NCI-H146 (cell line): ENCODE data around the gene AXIN2.
A peak's percentile ranks its signal among the peaks of the same experiment; 100 is the strongest.

Source experiments
- DNase-seq: peaks from one replicate; lab custom pipeline; 2025; lab: John Stamatoyannopoulos, UW

AXIN2 gene

GRCh38 chr17:65561452-65562205, at the start of gene AXIN2:
Gene AXIN2, minus strand, starts transcription at chr17:65561648. Its CDS starts 3,028 bp downstream, at chr17:65558620.
- DNase-seq, result peak; percentile 84

GRCh38 chr17:65609749-65610148, 48.3 kb upstream of the AXIN2 start:
- no peak for DNase-seq

GRCh38 chr17:65609286-65609685, 47.8 kb upstream of the AXIN2 start:
- no peak for DNase-seq

- no peak for DNase-seq
Measured at GRCh38 chr17:65604070-65604469, 42.6 kb upstream of the AXIN2 start.

GRCh38 chr17:65601881-65602280, 40.4 kb upstream of the AXIN2 start:
- DNase-seq, result no peak

GRCh38 chr17:65601145-65601544, 39.7 kb upstream of the AXIN2 start:
- DNase-seq, result no peak

GRCh38 chr17:65600518-65600917, 39.1 kb upstream of the AXIN2 start:
- DNase-seq, result no peak

- no peak for DNase-seq
Measured at GRCh38 chr17:65599650-65600049, 38.2 kb upstream of the AXIN2 start.

GRCh38 chr17:65598746-65599145, 37.3 kb upstream of the AXIN2 start:
- DNase-seq, result no peak

GRCh38 chr17:65595071-65595656, 33.7 kb upstream of the AXIN2 start:
- no peak for DNase-seq

GRCh38 chr17:65593855-65594845, 32.7 kb upstream of the AXIN2 start:
- no peak for DNase-seq

GRCh38 chr17:65593092-65593854, 31.8 kb upstream of the AXIN2 start:
- DNase-seq, result no peak

GRCh38 chr17:65592125-65592965, 30.9 kb upstream of the AXIN2 start:
- DNase-seq, result no peak

GRCh38 chr17:65589321-65589720, 27.9 kb upstream of the AXIN2 start:
- DNase-seq, result no peak

GRCh38 chr17:65588181-65588808, 26.8 kb upstream of the AXIN2 start:
- DNase-seq, result peak; percentile 9

GRCh38 chr17:65587534-65588180, 26.2 kb upstream of the AXIN2 start:
- no peak for DNase-seq

- DNase-seq, result no peak
Measured at GRCh38 chr17:65586899-65587298, 25.5 kb upstream of the AXIN2 start.

GRCh38 chr17:65584604-65585521, 23.4 kb upstream of the AXIN2 start:
- DNase-seq, result no peak
